Endodermal cell (in vitro differentiated cells): ENCODE measurements around the gene ARHGEF28. TPM values are rescaled to one million over a fixed set of nuclear protein-coding genes. Genes with fewer than 3 reads are reported as not detected.

Experiments
- DNase-seq: peaks from one replicate; pipeline ENCODE4 v3.0.0-alpha.2; 2017
- H3K27ac ChIP-seq: 2 replicates; pipeline ENCODE4 v1.5.1; 2013; ENCODE audit warnings: mild to moderate bottlenecking, low read depth, low read length, moderate library complexity
- H3K27me3 ChIP-seq: 2 replicates; pipeline ENCODE4 v1.6.1; 2013; ENCODE audit warnings: mild to moderate bottlenecking, low read length, moderate library complexity; ENCODE audit not compliant: insufficient read depth, control insufficient read depth, poor library complexity, severe bottlenecking
- H3K36me3 ChIP-seq: 2 replicates; pipeline ENCODE4 v1.7.0; 2013; ENCODE audit warnings: mild to moderate bottlenecking, low read length, moderate library complexity; ENCODE audit not compliant: control insufficient read depth, insufficient read depth
- H3K4me1 ChIP-seq: one replicate; pipeline ENCODE4 v1.7.0; 2013; ENCODE audit warnings: low read length; ENCODE audit not compliant: control insufficient read depth, insufficient read depth
- H3K4me3 ChIP-seq: 2 replicates; pipeline ENCODE4 v1.5.1; 2013; ENCODE audit warnings: mild to moderate bottlenecking, low read length, moderate library complexity
- H3K9ac ChIP-seq: 2 replicates; pipeline ENCODE4 v1.6.1; 2013; ENCODE audit warnings: mild to moderate bottlenecking, low read length, moderate library complexity; ENCODE audit not compliant: poor library complexity, severe bottlenecking; ENCODE audit errors: extremely low read depth
- H3K9me3 ChIP-seq: 2 replicates; pipeline ENCODE4 v1.6.1; 2013; ENCODE audit warnings: mild to moderate bottlenecking, low read length, moderate library complexity; ENCODE audit not compliant: control insufficient read depth
- H3K27ac Mint-ChIP-seq: 2 replicates; pipeline ENCODE4 v1.8.0; 2020; ENCODE audit warnings: mixed read lengths
- H3K27me3 Mint-ChIP-seq: 2 replicates; pipeline ENCODE4 v1.8.0; 2021; ENCODE audit warnings: mild to moderate bottlenecking, mixed read lengths; ENCODE audit not compliant: insufficient read depth
- H3K36me3 Mint-ChIP-seq: 2 replicates; pipeline ENCODE4 v1.8.0; 2020; ENCODE audit warnings: low read depth, mixed read lengths
- H3K4me1 Mint-ChIP-seq: 2 replicates; pipeline ENCODE4 v1.8.0; 2020; ENCODE audit warnings: mixed read lengths
- H3K4me3 Mint-ChIP-seq: 2 replicates; pipeline ENCODE4 v1.8.0; 2020; ENCODE audit warnings: mild to moderate bottlenecking, moderate library complexity, mixed read lengths
- H3K9me3 Mint-ChIP-seq: 2 replicates; pipeline ENCODE4 v1.8.0; 2020; ENCODE audit warnings: mild to moderate bottlenecking, mixed read lengths
- CTCF ChIP-seq: fragments of 200-600 bp; sonication (generic); conservative IDR thresholded peaks from 2 replicates; pipeline ENCODE4 v1.5.0; 2021; ENCODE audit warnings: antibody characterized with exemption, mild to moderate bottlenecking
- whole genome bisulfite sequencing, 2 experiments: methylation state at CpG; one replicate each; pipeline versions ENCODE4 v1.1.5 to v1.1.7; 2013; ENCODE audit warnings: missing lambda C conversion rate in 2 of 2, mixed read lengths in 1 of 2; ENCODE audit not compliant: insufficient coverage in 1 of 2, insufficient read length in 1 of 2; 5-methylcytosine and 5-hydroxymethylcytosine counted together
- total RNA-seq, 2 donors: library from RNA; stranded (reverse); fragmentation: NEBNext Ultra II Directional in 1 of 2; extraction: Animal tissue kit (Norgen Biotek cat#: 25700) in 1 of 2; gene quantifications; 2 replicates in 1 of 2; 3 replicates in 1 of 2; pipeline ENCODE4 v1.2.1, GENCODE V29; 2021

ARHGEF28 gene
- total RNA-seq, 2 donors from 2014 or later = 0.92 to 1.2 TPM

- no peaks in the 10 kb centered on the region for H3K9me3 ChIP-seq
- H3K27me3 ChIP-seq = no peaks in the 10 kb centered on the region
- no peak overlapping the region for H3K4me3 Mint-ChIP-seq
- H3K4me1 ChIP-seq = no peaks in the 10 kb centered on the region
- no peak for TF ChIP-seq CTCF
- H3K27me3 Mint-ChIP-seq = no peaks in the 10 kb centered on the region
- H3K36me3 Mint-ChIP-seq = no peaks in the 10 kb centered on the region
- no peak overlapping the region for H3K9ac ChIP-seq
- H3K27ac Mint-ChIP-seq = no peak overlapping the region
- 83 to 90% methylated on average over 1 to 4 of the region's 4 CpGs for WGBS, 2 experiments
- no peak overlapping the region for H3K4me3 ChIP-seq
- no peaks in the 10 kb centered on the region for H3K9me3 Mint-ChIP-seq
- no peak overlapping the region for H3K27ac ChIP-seq
- H3K4me1 Mint-ChIP-seq = no peaks in the 10 kb centered on the region
- no peaks in the 10 kb centered on the region for H3K36me3 ChIP-seq
- no peak for DNase-seq
Observed at GRCh38 chr5:73754254-73754653, 128.3 kb downstream of the ARHGEF28 start.

GRCh38 chr5:73757416-73757815 lies 131.4 kb downstream of the ARHGEF28 start:
- Mint-ChIP-seq H3K4me1 (no peaks in the 10 kb centered on the region), H3K27ac (no peak overlapping the region), H3K27me3 (no peaks in the 10 kb centered on the region), H3K4me3 (no peak overlapping the region), H3K36me3 (no peaks in the 10 kb centered on the region), H3K9me3 (no peaks in the 10 kb centered on the region)
- H3K27me3 ChIP-seq = no peaks in the 10 kb centered on the region
- H3K36me3 ChIP-seq = no peaks in the 10 kb centered on the region
- no peak overlapping the region for H3K27ac ChIP-seq
- H3K9ac ChIP-seq = no peak overlapping the region
- no peak for DNase-seq
- no peaks in the 10 kb centered on the region for H3K4me1 ChIP-seq
- H3K9me3 ChIP-seq = no peaks in the 10 kb centered on the region
- WGBS, 2 experiments = 100% methylated on average over 1 of the region's 1 CpG; no CpG with 5 or more reads in 1 of the 2 experiments
- TF ChIP-seq CTCF = no peak
- no peak overlapping the region for H3K4me3 ChIP-seq

- no peak for TF ChIP-seq CTCF
- Histone ChIP-seq H3K4me3 (no peak overlapping the region), H3K4me1 (no peaks in the 10 kb centered on the region), H3K27ac (no peak overlapping the region), H3K9ac (no peak overlapping the region), H3K27me3 (no peaks in the 10 kb centered on the region), H3K9me3 (no peaks in the 10 kb centered on the region), H3K36me3 (no peaks in the 10 kb centered on the region)
- no peak for DNase-seq
- Mint-ChIP-seq H3K4me3 (no peak overlapping the region), H3K4me1 (no peaks in the 10 kb centered on the region), H3K36me3 (no peaks in the 10 kb centered on the region), H3K27me3 (no peaks in the 10 kb centered on the region), H3K9me3 (no peaks in the 10 kb centered on the region), H3K27ac (no peak overlapping the region)
- 90 to 100% methylated on average over 1 of the region's 1 CpG for WGBS, 2 experiments
Observed at GRCh38 chr5:73759771-73760170, 133.8 kb downstream of the ARHGEF28 start.
